B cell (primary cell): Measurements from ENCODE around the gene TNFRSF1A.

Experiments
- EZH2 ChIP-seq: IDR thresholded peaks from 2 replicates; pipeline ENCODE4 v1.6.1; 2012; ENCODE audit warnings: borderline replicate concordance, low read depth, mild to moderate bottlenecking, moderate library complexity, low read length; ENCODE audit not compliant: insufficient read depth, poor library complexity, severe bottlenecking
- TF ChIP-seq, protein P1 (sequence below): fragments of 200-600 bp; IDR thresholded peaks from one replicate; pipeline ENCODE4 v1.8.0; 2022; ENCODE audit warnings: antibody characterized with exemption, mild to moderate bottlenecking

DNA sequence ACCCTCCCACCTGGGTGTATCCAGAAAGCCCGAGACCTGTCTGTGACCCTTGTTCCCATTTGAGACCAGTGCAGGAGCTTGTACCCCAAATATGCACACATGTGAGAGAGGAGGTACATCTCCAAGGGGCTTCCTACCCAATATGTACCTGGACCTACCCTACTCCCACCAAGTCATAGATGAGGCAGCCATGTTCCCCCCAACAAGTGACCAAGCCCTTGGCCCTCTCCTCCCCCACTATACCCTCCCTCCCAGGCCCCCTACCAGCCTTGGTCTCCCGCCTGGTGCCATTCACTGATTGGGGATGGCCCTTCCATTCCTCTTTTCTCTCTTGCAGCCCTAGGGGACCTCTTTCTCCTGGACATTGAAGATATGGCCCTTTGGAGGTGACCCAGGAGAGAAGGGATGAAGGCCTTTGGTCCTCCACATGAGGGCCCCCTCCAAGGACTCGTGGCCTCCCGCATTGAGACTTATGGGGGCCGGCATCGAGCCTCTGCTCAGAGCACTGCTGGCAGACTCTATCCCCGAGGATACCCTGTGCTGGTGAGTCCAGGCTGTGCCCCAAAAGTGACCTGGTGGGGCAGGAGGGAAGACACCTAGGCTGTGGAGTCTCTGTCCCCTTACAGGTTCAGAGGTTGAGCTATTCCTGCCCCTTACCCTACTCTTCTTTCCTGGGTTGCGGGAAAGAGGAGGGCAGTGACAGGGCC is 29.9 kb downstream of the TNFRSF1A start:
- TF ChIP-seq, protein P1, sequence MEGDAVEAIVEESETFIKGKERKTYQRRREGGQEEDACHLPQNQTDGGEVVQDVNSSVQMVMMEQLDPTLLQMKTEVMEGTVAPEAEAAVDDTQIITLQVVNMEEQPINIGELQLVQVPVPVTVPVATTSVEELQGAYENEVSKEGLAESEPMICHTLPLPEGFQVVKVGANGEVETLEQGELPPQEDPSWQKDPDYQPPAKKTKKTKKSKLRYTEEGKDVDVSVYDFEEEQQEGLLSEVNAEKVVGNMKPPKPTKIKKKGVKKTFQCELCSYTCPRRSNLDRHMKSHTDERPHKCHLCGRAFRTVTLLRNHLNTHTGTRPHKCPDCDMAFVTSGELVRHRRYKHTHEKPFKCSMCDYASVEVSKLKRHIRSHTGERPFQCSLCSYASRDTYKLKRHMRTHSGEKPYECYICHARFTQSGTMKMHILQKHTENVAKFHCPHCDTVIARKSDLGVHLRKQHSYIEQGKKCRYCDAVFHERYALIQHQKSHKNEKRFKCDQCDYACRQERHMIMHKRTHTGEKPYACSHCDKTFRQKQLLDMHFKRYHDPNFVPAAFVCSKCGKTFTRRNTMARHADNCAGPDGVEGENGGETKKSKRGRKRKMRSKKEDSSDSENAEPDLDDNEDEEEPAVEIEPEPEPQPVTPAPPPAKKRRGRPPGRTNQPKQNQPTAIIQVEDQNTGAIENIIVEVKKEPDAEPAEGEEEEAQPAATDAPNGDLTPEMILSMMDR = no peak
- TF ChIP-seq EZH2 = no peak
